Activated CD8-positive, alpha-beta memory T cell treated with anti-CD3 and anti-CD28 coated beads for 24 hours (primary cell): ENCODE results near the gene PLD3.

Experiments used
- DNase-seq: peaks from one replicate; pipeline ENCODE4 v3.0.0-alpha.2; 2020

Gene PLD3

DNA sequence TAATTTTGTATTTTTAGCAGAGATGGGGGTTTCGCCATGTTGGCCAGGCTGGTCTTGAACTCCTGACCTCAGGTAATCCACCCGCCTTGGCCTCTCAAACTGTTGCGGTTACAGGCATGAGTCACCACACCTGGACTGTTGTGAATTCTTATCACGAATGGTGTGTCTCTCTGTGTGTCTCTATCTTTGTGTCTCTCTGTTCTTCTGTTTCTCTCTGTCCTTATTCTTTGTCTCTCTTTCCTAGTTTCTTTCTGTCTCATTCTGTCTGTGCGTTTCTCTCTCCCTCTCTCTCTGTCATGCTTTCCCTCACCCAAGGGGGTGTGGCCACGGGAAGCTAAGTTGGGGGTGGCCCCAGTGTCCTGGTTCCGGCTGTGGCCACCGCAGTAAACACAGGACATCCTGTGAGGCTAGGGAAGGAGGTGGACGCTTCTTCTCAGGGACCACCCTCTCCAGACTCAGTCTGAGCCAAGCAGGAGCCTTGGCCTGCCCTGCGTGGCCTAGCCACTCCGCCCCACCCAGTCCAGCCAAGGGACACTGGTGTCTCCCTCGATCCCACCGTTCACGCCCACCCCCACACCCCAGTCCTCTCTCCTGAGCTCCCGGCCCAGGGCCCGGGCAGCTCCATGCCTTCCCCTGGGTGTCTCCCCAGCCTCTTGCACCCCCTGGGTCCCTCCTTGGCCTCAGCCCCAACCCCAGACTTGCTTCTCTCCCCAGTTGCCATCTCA is 68.6 kb downstream of the PLD3 start:
- no peak for DNase-seq

DNA sequence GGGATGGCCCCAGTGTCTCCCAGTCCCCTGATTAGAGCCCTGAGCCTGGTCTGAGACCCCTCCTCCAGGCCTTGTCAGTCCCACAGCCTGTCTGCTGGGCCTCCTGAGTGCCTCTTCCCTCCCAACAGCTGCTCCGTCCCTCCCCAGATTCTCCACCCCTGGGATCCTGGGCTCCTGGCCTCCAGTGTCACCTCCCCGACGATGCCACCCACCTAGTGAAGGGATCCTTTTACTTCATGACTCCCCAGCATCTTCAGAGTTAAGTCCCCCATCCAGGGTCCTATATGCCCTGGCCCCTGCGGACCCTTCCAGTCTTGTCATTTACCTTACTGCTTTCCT is 69.1 kb downstream of the PLD3 start:
- no peak for DNase-seq

DNA sequence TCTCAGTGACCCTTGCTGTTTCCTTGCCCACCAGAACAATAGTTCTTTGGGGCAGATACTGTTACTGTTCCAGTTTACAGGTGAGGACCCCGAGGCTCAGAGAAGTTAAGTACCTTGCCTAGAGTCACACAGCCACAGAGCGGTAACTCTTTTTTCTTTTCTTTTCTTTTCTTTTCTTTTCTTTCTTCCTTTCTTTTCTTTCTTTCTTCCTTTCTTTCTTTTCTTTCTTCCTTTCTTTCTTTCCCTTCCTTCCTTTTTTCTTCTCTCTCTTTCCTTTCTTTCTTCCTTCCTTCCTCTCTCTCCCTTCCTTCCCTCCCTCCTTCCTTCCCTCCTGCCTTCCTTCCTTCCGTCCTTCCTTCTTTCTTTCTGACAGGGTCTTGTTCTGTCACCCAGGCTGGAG is 69.5 kb downstream of the PLD3 start:
- DNase-seq, result no peak

DNA sequence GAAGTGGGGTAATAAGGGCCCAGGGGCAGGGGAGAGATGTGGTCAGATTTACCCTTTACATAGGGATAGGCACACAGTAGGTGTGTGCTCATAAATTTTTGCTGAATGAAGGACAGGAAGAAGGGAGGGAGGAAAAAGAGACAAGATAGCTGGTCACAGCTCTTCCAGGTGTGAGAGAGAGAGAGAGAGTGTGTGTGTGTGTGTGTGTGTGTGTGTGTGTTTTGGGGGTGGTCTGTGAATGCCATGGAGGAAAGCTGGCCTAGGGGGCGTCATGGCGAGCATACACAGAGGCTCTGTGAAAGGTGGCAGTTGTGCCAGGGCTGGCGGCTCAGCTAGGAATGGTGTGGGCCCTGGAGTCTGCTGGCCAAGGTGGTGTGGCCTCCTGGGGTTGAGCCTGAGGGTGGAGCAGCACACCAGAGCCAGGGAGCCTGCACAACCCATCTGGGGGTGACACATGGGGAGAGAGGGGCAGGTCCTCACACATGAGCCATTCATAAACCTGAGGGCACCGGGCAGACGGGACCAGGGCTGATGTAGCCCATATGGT is 70.6 kb downstream of the PLD3 start:
- no peak for DNase-seq

DNA sequence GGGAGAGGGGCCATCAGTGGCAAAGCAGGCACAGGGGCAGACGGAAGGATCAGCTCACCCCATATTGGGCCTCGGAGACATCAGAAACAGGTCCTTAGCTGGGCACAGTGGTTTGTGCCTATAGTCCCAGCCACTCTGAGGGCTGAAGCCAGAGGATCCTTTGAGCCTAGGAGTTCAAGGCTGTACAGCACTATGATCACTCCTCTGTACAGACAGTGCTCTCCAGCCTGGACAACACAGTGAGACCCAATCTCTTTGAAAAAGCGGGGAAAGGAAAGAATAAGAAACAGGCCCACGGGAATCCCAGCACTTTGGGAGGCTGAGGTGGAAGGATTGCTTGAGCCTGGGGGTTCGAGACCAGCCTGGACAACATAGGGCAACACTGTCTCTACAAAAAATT is 71.3 kb downstream of the PLD3 start:
- no peak for DNase-seq

DNA sequence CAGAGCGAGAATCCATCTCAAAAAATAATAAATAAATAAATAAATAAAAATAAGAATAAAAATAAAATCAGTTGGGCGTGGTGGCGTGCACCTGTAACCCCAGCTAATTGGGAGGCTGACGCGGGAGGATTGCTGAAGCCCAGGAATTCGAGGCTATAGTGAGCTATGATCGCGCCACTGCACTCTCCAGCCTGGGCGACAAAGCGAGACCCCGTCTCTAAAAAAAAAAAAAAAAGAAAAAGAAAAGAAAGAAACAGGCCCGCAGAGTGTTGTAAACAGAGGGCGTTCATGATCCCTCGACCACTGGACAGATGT is 71.9 kb downstream of the PLD3 start:
- no peak for DNase-seq

DNA sequence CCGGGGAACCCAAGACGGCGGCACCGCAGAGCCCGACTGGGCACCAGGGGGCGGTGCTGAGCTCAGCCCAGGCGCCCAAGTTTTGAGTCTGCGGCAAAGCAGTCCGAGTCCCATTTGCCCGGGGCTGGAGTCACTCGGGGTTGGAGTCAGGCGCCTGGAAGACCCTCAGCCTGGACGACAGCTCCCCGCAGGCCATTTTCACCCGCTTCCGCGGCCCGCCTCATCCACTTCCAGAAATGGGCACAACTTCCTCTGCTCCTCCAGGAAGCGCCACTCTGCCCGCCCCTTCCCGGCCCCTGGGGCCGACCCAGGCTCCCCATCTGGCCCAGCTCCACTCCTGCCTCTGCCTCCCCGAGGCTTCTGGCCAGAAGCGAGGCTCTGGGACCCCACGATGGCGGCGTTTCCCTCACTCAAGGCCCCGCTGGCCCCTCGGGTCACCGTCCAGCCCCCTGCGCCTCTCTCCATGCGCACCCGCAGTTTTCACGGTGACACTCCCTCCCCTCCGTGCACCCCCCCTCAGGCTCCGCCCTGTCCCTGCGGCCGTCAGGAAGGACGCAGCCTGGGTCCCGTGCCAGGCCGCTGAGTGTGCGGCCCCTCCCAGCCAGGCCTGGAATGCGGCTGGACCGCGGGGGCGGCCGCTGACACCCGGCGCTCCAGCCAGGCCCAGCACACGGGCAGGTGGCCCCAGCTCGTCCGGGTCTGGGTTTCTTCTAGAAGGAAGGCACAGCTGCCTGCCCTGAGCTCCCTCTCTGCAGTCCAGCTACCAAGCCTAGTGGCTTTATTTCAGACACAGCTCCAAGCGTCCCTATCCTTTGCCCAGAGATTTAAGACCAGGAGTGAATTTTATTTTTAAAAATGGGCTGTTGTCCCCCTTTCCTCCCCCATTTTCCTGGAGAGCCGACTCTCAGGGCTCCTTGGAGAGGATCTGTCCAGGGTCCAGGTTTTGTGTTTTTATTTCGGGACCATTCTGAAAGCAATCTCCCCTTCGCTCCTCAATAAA is 72.6 kb downstream of the PLD3 start:
- peak; percentile 91 for DNase-seq

DNA sequence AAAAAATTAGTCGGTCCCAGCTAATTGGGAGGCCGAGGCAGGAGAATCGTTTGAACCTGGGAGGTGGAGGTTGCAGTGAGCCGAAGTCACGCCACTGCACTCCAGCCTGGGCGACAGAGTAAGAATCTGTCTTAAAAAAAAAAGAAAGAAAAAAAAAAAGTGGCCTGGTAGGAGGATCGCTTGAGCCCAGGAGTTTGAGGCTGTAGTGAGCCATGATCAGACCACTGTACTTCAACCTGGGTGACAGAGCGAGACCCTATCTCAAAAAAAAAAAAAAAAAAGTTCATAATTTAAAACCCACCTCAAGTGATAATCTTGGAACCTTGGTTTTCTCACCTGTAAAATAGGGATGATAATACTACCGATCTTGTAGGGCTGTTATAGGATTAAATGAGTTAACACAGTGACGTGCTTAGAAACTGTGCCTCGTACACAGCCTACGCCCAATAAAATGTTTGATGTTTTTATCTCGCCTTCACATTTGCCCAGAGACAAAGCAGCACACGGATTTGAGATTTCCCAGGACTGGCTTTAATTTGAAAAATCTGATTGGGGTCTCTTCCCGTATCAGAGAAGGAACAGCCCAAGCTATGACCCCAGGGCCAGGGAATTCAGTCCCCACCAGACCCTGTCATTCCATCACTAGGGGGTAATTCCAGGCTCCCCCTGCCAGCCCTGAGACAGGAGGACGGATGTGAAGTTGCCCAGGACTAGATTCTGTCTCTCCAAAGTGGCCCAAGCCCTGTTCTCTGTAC is 73.7 kb downstream of the PLD3 start:
- no peak for DNase-seq

DNA sequence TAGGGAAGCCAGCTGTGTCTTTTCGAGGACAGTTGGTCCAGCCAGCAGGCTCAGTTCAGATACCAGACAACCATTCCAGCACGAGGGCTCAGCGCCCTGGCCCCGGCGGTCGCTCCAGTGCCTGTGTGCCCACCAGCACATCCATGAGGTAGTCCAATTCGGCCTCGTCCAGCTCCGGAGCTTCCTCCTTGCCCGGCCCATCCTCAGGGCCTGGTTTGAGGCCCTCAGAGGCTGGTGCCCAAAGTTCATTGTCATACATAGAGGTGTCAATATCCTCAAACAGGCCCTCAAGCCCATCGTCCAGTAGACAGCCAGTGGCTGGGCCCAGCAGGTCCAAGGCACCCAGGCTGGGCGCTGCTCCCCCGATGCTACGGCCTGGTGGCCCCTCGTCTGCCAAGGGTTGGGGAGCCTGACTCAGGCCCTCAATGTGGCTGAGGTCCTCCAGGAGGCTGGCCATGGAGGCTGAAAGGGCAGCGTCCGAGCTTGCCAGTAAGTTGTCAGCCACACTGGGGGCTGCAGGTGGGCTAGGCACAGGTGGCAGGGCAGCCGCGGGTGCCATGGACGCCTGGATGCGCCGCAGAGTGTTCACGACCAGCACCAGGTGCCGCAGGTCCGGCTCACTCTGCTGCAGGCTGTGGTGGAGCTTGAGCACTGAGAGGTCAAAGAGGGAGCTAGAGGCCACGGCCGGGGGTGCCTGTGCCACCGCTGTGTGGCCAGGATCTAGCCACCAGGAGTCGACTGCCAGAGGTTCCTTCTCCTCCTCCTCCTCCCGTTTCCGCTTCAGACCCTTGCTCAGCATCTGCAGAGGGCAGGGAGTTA is 74.5 kb downstream of the PLD3 start:
- no peak for DNase-seq

DNA sequence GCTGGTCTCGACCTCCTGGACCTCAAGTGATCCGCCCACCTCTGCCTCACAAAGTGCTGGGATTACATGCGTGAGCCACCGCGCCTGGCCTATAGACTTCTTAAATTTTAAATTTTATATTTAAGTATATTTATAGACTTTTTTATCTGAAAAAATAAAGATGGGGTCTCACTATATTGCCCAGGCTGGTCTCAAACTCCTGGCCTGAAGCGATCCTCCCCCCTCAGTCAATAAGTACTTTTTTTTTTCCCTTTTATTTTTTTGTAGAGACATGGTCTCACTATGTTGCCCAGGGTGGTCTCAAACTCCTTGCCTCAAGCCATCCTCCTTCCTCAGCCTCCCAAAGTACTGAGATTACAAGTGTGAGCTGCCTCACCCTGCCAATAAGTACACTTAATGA is 75.4 kb downstream of the PLD3 start:
- DNase-seq, result no peak

DNA sequence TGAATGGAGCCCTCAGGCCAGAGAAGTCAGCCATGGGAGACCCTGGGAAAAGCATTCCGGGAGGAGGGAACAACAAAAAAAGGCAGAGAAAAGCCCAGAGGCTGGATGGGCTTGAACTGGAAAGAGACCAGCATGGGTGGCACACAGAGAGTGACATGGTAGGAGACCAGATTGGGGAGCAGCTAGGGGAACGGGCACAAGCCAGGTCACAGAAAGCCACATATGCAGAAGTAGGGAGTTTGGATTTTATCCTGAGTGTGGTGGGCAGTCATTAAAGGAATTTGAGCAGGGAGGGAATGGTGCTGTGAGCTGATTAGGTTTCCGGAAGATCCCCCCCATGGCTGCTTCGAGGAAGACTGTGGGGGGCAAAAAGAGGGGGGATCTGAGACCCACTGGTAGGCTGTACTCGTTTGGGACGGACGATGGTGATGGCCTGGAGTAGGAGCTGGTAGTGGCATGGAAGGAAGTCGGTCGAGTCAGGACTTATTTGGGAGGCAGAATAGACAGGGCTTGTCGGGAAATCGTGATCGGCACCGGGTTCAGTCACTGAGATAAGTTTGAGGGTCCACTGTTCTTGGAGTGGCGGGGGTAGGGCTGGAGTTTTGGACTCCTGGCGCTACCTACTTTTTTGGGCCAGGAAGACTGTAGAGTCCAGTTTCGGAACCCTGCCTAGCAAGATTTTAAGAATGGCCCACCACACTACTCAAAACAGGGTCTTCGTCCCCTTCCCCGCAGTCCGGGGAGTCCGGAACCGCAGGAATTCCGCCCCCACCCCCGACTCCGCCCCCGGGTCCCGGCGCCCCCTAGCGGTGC is 76.3 kb downstream of the PLD3 start:
- no peak for DNase-seq

DNA sequence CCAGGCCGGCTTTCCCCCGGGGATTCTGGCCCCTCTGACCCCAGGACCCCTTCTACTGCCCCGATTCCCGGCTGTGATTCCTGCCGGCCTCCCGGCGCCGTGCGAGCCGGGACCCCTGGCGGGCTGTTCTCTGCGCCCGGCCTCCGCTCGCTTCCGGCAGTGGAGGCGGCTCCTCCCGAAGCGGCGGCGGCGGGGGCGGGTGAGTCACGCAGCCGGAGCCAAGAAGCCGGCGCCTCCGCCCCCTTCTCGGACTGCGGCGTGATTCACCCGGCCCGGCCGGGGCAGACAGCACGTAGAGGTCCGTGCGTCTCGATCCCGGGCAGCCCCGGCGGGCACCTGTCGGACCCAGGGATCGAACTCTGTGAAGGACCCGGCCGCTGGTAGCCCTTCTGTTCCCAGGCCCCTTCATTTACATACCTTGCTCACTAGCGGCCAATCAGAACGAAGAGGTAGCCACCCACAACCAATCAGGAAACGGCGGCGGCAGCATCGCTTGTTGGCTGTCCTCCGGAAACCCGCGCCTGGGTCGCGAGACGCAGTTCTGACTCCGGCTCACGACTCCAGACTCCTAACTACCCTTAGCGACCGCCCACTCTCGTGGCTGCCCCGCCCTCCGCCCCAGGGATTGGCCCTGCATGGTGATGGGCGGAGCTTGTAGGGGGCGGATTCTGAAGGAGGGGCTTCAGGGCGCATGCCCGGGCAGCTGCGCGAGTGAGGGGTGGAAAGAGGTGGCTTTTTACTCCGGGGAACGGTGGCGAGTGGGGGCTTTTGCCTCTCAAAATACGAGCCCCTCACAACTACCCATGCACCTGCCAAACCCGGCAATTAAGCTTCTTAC is 77.2 kb downstream of the PLD3 start, which contains the start of gene SERTAD1:
TSS of gene SERTAD1 (minus strand) at position 543 of the 838 bp plus-strand sequence. CDS start 2,446 bp downstream, outside the sequence.
- DNase-seq, result peak; percentile 100
